GM23338 (cell line): ENCODE results near the gene FBXW4. TPM values are rescaled to one million over a fixed set of nuclear protein-coding genes. Genes with fewer than 3 reads are reported as not detected.

Experiments used
- ATAC-seq: fragments of 200-7000 bp; cut with Tn5 transposase; 3 replicates; pipeline ENCODE4 v1.9.1; 2020
- DNase-seq: peaks from one replicate; pipeline ENCODE4 v3.0.0-alpha.2; 2015; ENCODE audit warnings: low spot score
- H2AFZ ChIP-seq: fragments of 200-600 bp; sonication (generic); 2 replicates; pipeline ENCODE4 v1.8.0; 2016; ENCODE audit warnings: antibody characterized with exemption, mild to moderate bottlenecking, moderate library complexity
- H3F3A ChIP-seq: fragments of 200-600 bp; sonication (generic); replicated peaks from 2 replicates; pipeline ENCODE4 v1.8.0; 2017; ENCODE audit warnings: antibody characterized with exemption, mixed run types, low read depth
- H3K27ac ChIP-seq: fragments of 200-600 bp; sonication (generic); 2 replicates; pipeline ENCODE4 v1.6.1; 2016; ENCODE audit warnings: low read depth
- H3K27me3 ChIP-seq: fragments of 200-600 bp; sonication (generic); 2 replicates; pipeline ENCODE4 v1.8.0; 2016; ENCODE audit warnings: mild to moderate bottlenecking, mixed run types, moderate library complexity; ENCODE audit not compliant: insufficient read depth
- H3K36me3 ChIP-seq: fragments of 200-600 bp; sonication (generic); 2 replicates; pipeline ENCODE4 v1.8.0; 2016; ENCODE audit warnings: mild to moderate bottlenecking; ENCODE audit not compliant: insufficient read depth
- H3K4me1 ChIP-seq: fragments of 200-600 bp; sonication (generic); 2 replicates; pipeline ENCODE4 v1.8.0; 2016; ENCODE audit warnings: mild to moderate bottlenecking, moderate library complexity; ENCODE audit not compliant: insufficient read depth
- H3K4me2 ChIP-seq: fragments of 200-600 bp; sonication (generic); 2 replicates; pipeline ENCODE4 v1.7.1; 2017; ENCODE audit warnings: mixed run types
- H3K4me3 ChIP-seq: fragments of 200-600 bp; sonication (generic); 2 replicates; pipeline ENCODE4 v1.6.1; 2016; ENCODE audit warnings: mixed run types
- H3K79me2 ChIP-seq: fragments of 200-600 bp; sonication (generic); replicated peaks from 2 replicates; pipeline ENCODE4 v1.8.0; 2017; ENCODE audit warnings: mild to moderate bottlenecking; ENCODE audit not compliant: insufficient read depth
- H3K9me2 ChIP-seq: fragments of 200-600 bp; sonication (generic); 2 replicates; pipeline ENCODE4 v1.8.0; 2017; ENCODE audit not compliant: insufficient read depth
- H4K20me1 ChIP-seq: fragments of 200-600 bp; sonication (generic); replicated peaks from 2 replicates; pipeline ENCODE4 v1.8.0; 2017; ENCODE audit warnings: mild to moderate bottlenecking; ENCODE audit not compliant: insufficient read depth
- H3K27ac Mint-ChIP-seq: 2 replicates; pipeline ENCODE4 v1.8.0; 2020; ENCODE audit warnings: inconsistent platforms, mild to moderate bottlenecking, moderate library complexity, mixed read lengths
- H3K27me3 Mint-ChIP-seq: 3 replicates; pipeline ENCODE4 v1.8.0; 2022; ENCODE audit warnings: low read depth, mild to moderate bottlenecking, moderate library complexity, mixed read lengths, inconsistent platforms; ENCODE audit not compliant: insufficient read depth, poor library complexity
- H3K36me3 Mint-ChIP-seq: 3 replicates; pipeline ENCODE4 v1.8.0; 2021; ENCODE audit warnings: low read depth, mild to moderate bottlenecking, inconsistent platforms, moderate library complexity, mixed read lengths
- H3K4me1 Mint-ChIP-seq: 3 replicates; pipeline ENCODE4 v1.8.0; 2020; ENCODE audit warnings: mild to moderate bottlenecking, inconsistent platforms, mixed read lengths
- H3K4me3 Mint-ChIP-seq: 3 replicates; pipeline ENCODE4 v1.8.0; 2021; ENCODE audit warnings: moderate library complexity, mild to moderate bottlenecking, inconsistent platforms, mixed read lengths
- H3K9me3 Mint-ChIP-seq: 3 replicates; pipeline ENCODE4 v1.8.0; 2020; ENCODE audit warnings: moderate library complexity, mild to moderate bottlenecking, inconsistent platforms, mixed read lengths
- CREB1 ChIP-seq: fragments of 250-450 bp; sonication (Bioruptor Pico); IDR thresholded peaks from 2 replicates; pipeline ENCODE4 v1.5.0; 2020; ENCODE audit warnings: low read depth, mild to moderate bottlenecking, moderate library complexity
- NANOG ChIP-seq: IDR thresholded peaks from 2 replicates; pipeline ENCODE4 v1.6.1; 2016; ENCODE audit warnings: antibody characterized with exemption, borderline replicate concordance
- ZNF114 ChIP-seq: fragments of 250-450 bp; sonication (Bioruptor Pico); IDR thresholded peaks from 2 replicates; pipeline ENCODE4 v1.5.0; 2020; ENCODE audit warnings: mild to moderate bottlenecking, moderate library complexity
- ZNF331 ChIP-seq: fragments of 250-450 bp; sonication (Bioruptor Pico); IDR thresholded peaks from 2 replicates; pipeline ENCODE4 v1.5.0; 2020; ENCODE audit warnings: low read depth, mild to moderate bottlenecking, moderate library complexity
- polyA plus RNA-seq: library from polyadenylated mRNA; unstranded; fragments of >200 nt; fragmentation: Nextera tagmentation; extraction: Ambion mirVana; gene quantifications from 2 replicates; pipeline ENCODE4 v1.2.1, GENCODE V29; 2016
- total RNA-seq: library from RNA; depleted of rRNA; stranded (reverse); fragments of >200 nt; shearing (Covaris generic); gene quantifications from 2 replicates; pipeline ENCODE4 v1.2.3, GENCODE V29; 2014
- TF ChIP-seq, protein P1 (sequence below): fragments of 250-450 bp; sonication (Bioruptor Pico); IDR thresholded peaks from 2 replicates; pipeline ENCODE4 v1.5.0; 2020; ENCODE audit warnings: mild to moderate bottlenecking, moderate library complexity
- TF ChIP-seq, protein P2 (sequence below), 2 experiments: fragments of 200-600 bp in 1 of 2; sonication (generic) in 1 of 2; conservative IDR thresholded peaks; 2 replicates each; pipeline versions ENCODE4 v1.5.1 to v1.6.1; 2016 to 2017; ENCODE audit warnings: antibody characterized with exemption in 2 of 2, low read depth in 2 of 2, mild to moderate bottlenecking in 2 of 2, moderate library complexity in 1 of 2
- TF ChIP-seq, protein P3 (sequence below): IDR thresholded peaks from 2 replicates; pipeline ENCODE4 v1.6.1; 2016; ENCODE audit warnings: antibody characterized with exemption

Gene FBXW4
- total and polyA plus RNA-seq, 2 experiments from 2014 or later, result 8.0 to 18.6 TPM

DNA sequence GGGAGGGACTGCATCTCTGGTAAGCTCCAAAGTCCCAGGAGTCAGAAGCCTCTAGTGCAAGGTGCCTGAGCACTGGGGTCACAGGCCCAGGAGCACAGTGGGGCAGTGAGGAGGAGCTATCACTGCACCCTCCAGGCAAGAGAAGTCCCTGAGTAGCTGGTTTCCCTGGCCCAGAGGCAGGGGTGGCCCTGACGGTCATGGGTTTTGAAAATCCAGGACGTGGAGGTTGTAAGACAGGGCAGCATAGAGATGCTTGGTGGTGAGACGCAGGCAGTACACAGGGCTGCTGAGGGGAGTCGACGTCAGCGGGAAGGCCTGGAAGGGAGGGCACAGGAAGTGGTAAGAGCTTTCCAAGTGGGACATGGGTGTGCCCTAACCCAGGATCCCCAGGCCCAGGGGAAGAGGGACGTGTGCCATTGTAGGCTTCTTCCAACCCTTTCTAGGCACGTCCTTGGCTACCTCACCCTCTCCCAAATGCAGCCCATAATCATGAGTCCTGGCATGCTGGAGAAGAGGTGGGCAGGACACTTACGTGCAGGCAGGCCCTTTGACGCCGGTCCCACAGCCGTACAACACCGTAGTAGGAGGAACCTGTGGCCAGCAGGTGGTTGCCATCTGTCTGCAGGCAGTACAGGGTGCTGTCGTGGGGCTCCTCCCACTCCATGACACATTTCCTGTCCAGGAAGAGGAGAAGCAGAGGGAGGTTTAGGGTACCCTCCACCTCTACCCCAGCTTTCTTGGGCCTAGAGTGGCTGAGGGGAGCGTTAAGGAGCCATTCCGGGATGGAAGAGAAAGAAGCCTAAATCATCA is 83.7 kb downstream of the FBXW4 start:
- no peak for ATAC-seq

More for the DNA sequence above, 83.7 kb downstream of the FBXW4 start:
- H3F3A ChIP-seq, result no peaks in the 10 kb centered on the region
- no peaks in the 10 kb centered on the region for H3K79me2 ChIP-seq
- Mint-ChIP-seq H3K36me3 (peaks cover 21% of the 10 kb centered on the region; the same call in 2 of the 3 replicates), H3K4me3 (no peak overlapping the region), H3K27ac (peak overlapping the region; percentile 72; the same call in 1 of the 2 replicates), H3K4me1 (peaks cover 38% of the 10 kb centered on the region), H3K9me3 (no peaks in the 10 kb centered on the region), H3K27me3 (peaks cover 18% of the 10 kb centered on the region)
- H3K4me3 ChIP-seq, result no peak overlapping the region
- no peaks in the 10 kb centered on the region for H3K9me2 ChIP-seq
- H3K36me3 ChIP-seq, result no peaks in the 10 kb centered on the region
- no peaks in the 10 kb centered on the region for H3K27me3 ChIP-seq
- no peak overlapping the region for H2AFZ ChIP-seq
- no peak overlapping the region for H3K27ac ChIP-seq
- H4K20me1 ChIP-seq, result no peaks in the 10 kb centered on the region
- H3K4me2 ChIP-seq, result no peak overlapping the region
- TF ChIP-seq, protein P1, sequence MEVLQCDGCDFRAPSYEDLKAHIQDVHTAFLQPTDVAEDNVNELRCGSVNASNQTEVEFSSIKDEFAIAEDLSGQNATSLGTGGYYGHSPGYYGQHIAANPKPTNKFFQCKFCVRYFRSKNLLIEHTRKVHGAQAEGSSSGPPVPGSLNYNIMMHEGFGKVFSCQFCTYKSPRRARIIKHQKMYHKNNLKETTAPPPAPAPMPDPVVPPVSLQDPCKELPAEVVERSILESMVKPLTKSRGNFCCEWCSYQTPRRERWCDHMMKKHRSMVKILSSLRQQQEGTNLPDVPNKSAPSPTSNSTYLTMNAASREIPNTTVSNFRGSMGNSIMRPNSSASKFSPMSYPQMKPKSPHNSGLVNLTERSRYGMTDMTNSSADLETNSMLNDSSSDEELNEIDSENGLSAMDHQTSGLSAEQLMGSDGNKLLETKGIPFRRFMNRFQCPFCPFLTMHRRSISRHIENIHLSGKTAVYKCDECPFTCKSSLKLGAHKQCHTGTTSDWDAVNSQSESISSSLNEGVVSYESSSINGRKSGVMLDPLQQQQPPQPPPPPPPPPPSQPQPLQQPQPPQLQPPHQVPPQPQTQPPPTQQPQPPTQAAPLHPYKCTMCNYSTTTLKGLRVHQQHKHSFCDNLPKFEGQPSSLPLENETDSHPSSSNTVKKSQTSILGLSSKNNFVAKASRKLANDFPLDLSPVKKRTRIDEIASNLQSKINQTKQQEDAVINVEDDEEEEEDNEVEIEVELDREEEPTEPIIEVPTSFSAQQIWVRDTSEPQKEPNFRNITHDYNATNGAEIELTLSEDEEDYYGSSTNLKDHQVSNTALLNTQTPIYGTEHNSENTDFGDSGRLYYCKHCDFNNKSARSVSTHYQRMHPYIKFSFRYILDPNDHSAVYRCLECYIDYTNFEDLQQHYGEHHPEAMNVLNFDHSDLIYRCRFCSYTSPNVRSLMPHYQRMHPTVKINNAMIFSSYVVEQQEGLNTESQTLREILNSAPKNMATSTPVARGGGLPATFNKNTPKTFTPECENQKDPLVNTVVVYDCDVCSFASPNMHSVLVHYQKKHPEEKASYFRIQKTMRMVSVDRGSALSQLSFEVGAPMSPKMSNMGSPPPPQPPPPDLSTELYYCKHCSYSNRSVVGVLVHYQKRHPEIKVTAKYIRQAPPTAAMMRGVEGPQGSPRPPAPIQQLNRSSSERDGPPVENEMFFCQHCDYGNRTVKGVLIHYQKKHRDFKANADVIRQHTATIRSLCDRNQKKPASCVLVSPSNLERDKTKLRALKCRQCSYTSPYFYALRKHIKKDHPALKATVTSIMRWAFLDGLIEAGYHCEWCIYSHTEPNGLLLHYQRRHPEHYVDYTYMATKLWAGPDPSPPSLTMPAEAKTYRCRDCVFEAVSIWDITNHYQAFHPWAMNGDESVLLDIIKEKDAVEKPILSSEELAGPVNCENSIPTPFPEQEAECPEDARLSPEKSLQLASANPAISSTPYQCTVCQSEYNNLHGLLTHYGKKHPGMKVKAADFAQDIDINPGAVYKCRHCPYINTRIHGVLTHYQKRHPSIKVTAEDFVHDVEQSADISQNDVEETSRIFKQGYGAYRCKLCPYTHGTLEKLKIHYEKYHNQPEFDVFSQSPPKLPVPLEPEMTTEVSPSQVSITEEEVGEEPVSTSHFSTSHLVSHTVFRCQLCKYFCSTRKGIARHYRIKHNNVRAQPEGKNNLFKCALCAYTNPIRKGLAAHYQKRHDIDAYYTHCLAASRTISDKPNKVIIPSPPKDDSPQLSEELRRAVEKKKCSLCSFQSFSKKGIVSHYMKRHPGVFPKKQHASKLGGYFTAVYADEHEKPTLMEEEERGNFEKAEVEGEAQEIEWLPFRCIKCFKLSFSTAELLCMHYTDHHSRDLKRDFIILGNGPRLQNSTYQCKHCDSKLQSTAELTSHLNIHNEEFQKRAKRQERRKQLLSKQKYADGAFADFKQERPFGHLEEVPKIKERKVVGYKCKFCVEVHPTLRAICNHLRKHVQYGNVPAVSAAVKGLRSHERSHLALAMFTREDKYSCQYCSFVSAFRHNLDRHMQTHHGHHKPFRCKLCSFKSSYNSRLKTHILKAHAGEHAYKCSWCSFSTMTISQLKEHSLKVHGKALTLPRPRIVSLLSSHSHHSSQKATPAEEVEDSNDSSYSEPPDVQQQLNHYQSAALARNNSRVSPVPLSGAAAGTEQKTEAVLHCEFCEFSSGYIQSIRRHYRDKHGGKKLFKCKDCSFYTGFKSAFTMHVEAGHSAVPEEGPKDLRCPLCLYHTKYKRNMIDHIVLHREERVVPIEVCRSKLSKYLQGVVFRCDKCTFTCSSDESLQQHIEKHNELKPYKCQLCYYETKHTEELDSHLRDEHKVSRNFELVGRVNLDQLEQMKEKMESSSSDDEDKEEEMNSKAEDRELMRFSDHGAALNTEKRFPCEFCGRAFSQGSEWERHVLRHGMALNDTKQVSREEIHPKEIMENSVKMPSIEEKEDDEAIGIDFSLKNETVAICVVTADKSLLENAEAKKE (CRISPR knock-in tag), result no peak
- no peak for TF ChIP-seq ZNF114 (CRISPR knock-in tag)
- no peak for TF ChIP-seq ZNF331 (CRISPR knock-in tag)
- TF ChIP-seq, protein P2, sequence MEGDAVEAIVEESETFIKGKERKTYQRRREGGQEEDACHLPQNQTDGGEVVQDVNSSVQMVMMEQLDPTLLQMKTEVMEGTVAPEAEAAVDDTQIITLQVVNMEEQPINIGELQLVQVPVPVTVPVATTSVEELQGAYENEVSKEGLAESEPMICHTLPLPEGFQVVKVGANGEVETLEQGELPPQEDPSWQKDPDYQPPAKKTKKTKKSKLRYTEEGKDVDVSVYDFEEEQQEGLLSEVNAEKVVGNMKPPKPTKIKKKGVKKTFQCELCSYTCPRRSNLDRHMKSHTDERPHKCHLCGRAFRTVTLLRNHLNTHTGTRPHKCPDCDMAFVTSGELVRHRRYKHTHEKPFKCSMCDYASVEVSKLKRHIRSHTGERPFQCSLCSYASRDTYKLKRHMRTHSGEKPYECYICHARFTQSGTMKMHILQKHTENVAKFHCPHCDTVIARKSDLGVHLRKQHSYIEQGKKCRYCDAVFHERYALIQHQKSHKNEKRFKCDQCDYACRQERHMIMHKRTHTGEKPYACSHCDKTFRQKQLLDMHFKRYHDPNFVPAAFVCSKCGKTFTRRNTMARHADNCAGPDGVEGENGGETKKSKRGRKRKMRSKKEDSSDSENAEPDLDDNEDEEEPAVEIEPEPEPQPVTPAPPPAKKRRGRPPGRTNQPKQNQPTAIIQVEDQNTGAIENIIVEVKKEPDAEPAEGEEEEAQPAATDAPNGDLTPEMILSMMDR (conservative IDR thresholded peaks at IDR 0.05; ENCODE audit: low read depth in 2 of 2), result no peak
- TF ChIP-seq NANOG, result no peak
- TF ChIP-seq CREB1 (CRISPR knock-in tag), result no peak
- TF ChIP-seq, protein P3, sequence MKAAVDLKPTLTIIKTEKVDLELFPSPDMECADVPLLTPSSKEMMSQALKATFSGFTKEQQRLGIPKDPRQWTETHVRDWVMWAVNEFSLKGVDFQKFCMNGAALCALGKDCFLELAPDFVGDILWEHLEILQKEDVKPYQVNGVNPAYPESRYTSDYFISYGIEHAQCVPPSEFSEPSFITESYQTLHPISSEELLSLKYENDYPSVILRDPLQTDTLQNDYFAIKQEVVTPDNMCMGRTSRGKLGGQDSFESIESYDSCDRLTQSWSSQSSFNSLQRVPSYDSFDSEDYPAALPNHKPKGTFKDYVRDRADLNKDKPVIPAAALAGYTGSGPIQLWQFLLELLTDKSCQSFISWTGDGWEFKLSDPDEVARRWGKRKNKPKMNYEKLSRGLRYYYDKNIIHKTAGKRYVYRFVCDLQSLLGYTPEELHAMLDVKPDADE, result no peak
- no peak for DNase-seq
- peaks cover 21% of the 10 kb centered on the region for H3K4me1 ChIP-seq
